ENCODE measurements around the gene WNT3. TPM values are rescaled to one million over a fixed set of nuclear protein-coding genes. Genes with fewer than 3 reads are reported as not detected.
A peak's percentile ranks its signal among the peaks of the same experiment; 100 is the strongest.
"Not testable (repeated sequence)": the region's sequence is repeated elsewhere in the genome, so short reads cannot be mapped to it uniquely, and the experiment has no call there.

The WNT3 gene
- polyA plus RNA-seq, 4 donors = 1.4 to 2.3 (median 1.8) TPM

GRCh38 chr17:46815474-46816353 lies 2.8 kb downstream of the WNT3 start:
- no peak for DNase-seq (ENCODE audit: low read depth in 4 of 4, low spot score in 2 of 4)

GRCh38 chr17:46814446-46814845 lies 4.0 kb downstream of the WNT3 start:
- no peak for DNase-seq (ENCODE audit: low read depth in 4 of 4, low spot score in 2 of 4)

DNA sequence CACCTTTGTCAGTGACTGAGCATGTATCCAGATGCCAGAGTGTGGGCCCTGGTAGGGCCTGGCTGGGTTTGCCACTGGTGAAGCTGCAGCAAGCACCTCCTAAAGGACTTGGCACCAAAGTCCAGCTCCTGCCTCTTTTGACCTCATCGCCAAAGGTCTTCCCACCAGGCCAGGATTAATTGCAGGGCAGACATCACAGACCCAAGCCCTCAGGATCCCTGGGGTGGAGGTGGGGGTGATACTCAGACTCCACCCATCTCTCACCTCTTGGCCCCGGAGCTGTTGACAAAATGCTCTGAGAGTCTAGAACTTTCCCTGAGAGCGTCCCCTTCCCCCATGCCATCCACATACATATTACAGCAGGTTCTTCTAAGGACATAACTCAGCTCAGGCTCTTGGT lies 4.6 kb downstream of the WNT3 start:
- no peak for DNase-seq (ENCODE audit: low read depth in 4 of 4, low spot score in 2 of 4)

GRCh38 chr17:46812624-46813318 lies 5.7 kb downstream of the WNT3 start:
- no peak for DNase-seq (ENCODE audit: low read depth in 4 of 4, low spot score in 2 of 4)

DNA sequence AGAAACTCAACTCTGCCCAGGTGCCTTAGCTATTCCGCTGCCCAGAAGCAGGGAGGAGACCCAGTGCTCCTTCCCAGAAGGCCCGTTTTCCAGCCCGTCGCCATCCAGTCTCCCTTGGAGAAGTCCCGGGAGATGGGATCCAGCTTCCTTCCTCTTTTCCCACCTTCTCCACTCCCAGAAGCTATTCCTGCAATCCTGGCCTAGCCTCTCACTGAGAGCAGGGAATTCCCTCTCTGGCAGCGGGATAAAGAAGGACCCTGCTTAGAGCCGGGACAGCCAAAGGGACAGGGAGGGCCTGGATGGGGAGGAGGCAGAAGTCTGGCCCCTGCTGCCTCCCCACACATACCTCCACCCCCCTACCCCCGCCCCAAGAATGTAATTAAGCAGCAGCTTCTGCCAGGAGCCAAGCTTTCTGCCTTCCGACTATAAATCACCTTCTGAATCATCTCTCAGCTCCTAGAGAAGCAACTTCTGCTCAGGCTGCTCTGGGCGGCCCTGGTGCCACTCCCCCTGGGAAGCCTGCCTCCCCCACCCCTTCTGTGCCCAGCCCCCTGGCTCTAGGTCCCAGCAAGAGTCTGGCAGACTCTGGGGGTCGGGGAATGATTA lies 6.4 kb downstream of the WNT3 start:
- DNase-seq (ENCODE audit: low read depth in 4 of 4, low spot score in 2 of 4) = peak in 1 of 4 donors; percentile 36

DNA sequence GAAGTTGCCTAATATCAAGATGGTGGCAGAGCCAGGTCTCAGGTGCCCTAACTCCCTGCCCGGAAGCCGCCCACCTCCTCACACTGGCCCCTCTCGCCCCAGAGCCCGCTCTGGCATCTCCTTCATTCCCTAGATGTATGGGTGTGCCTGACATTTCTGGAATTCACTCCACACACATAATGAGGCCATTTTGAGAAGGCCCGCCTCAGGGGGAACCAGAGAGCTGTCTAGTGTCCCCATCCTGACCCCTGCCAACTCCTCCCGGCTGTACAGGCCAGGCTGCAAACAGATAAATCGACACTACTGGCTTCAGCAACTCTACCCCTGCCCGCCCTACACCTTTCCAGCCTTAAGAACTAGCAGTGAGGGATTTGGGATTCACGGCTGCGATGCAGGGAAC lies 7.7 kb downstream of the WNT3 start:
- DNase-seq (ENCODE audit: low read depth in 4 of 4, low spot score in 2 of 4) = no peak

DNA sequence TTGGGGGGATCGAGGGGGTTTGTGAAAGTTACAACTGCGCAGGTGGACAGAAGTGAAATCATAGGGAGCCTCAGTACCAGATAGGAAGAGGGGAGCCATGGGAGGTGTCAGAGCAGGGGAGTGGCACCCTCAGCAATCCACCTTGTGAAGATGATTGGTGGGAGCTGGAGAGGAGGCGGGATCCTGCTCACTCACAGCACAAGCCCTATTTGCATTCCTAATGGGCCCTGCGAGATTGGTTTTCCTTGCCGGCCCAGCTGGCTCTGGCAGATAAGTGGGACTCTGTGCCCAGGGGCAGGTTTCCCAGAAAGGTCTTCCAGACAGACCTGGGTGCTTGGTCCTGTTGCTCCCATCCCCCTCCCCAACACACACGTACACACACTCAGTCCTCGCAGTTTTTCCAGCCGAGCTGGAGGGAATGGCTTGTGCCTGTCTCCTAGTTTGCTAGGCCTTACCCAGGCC lies 9.4 kb downstream of the WNT3 start:
- no peak for DNase-seq (ENCODE audit: low read depth in 4 of 4, low spot score in 2 of 4)

DNA sequence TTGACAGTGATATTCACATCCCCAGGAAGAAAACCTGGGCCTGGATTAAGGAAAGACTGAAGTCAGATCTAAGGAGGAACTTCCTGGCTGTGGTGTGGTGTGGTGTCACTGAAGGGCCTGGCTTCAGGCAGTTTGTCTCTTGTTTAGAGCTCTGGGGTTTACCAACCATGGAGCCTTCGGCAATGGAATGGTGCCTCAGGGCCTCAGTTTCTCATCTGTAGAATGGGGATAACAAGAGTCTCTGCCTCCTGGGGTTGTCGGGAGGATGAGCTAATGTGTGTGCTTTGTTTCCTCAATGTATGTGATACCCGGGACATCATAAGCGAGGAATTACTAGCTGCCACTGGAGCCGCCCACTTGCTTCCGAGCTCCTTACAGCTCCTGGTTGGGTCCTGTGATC lies 12.7 kb downstream of the WNT3 start:
- no peak for DNase-seq (ENCODE audit: low read depth in 4 of 4, low spot score in 2 of 4)

DNA sequence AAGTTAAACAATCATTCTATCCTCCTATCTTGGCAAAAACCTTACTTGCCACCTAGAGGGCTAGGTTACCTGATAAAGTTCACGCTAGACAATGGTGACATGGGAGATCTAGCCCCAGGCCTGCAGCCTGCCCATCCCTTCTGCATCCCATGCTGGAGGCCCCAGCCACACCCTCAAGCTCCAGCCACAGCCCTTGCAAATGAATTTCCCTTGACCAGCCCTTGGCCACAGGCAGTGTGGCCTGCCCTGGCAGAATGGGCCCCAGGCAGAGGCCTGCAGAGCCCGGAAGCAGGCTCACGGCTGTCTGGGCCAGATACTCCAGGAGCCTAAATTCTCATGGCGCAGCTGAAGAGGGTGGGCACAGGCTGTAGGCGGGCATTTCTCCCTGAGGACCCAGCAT lies 14.9 kb downstream of the WNT3 start:
- no peak for DNase-seq (ENCODE audit: low read depth in 4 of 4, low spot score in 2 of 4)

- no peak for DNase-seq (ENCODE audit: low read depth in 4 of 4, low spot score in 2 of 4)
Measured at GRCh38 chr17:46802800-46803199, 15.7 kb downstream of the WNT3 start.

GRCh38 chr17:46800573-46800972 lies 17.9 kb downstream of the WNT3 start:
- no peak for DNase-seq (ENCODE audit: low read depth in 4 of 4, low spot score in 2 of 4)

DNA sequence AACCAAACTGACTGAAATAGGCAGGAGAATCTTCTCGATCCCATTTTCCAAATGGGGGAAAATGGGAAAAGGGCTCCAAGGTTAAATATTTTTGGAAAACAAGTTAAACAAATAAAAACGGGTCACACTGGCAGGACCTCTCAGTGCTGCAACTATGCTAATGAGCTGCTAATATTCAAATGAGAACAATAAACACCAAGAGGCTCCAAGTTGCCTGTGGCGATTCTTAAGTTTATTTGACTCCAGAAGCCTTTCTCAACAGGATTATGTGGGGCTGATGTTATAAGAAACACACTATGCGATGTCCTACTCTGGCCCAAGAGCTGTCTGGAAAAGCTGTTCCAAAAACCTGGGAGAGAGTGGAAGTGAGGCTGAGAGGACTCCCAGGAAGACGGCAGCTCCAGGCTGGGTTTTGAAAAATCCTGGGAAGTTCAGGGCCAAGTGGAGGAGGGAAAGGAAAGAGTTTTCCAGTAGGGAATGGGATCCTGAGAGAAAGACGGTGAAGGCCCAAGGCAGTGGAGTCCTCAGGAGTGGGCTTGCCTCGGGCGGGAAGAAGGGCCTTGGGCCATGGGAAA lies 21.4 kb downstream of the WNT3 start:
- no peak for DNase-seq (ENCODE audit: low read depth in 4 of 4, low spot score in 2 of 4)

- DNase-seq (ENCODE audit: low read depth in 4 of 4, low spot score in 2 of 4) = no peak
Measured at GRCh38 chr17:46796524-46796923, 22.0 kb downstream of the WNT3 start.

DNA sequence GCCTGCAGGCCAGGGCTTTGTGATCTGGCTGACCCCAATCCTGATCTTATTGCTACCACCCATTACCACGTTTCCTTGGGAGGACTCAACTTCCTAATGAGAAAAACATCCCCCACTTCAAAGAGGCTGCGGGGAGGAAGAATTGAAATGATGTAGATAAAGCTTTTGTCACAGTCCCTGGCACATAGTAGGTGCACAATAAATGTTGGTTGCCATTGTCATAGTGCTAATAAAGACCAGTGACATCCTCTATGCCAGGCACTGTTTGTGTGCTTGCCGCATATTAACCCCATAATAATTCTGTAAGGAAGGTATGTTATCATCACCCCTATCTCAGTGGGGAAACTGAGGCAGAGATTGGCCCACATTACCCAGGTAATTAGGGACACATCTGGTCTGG lies 22.4 kb downstream of the WNT3 start:
- no peak for DNase-seq (ENCODE audit: low read depth in 4 of 4, low spot score in 2 of 4)

DNA sequence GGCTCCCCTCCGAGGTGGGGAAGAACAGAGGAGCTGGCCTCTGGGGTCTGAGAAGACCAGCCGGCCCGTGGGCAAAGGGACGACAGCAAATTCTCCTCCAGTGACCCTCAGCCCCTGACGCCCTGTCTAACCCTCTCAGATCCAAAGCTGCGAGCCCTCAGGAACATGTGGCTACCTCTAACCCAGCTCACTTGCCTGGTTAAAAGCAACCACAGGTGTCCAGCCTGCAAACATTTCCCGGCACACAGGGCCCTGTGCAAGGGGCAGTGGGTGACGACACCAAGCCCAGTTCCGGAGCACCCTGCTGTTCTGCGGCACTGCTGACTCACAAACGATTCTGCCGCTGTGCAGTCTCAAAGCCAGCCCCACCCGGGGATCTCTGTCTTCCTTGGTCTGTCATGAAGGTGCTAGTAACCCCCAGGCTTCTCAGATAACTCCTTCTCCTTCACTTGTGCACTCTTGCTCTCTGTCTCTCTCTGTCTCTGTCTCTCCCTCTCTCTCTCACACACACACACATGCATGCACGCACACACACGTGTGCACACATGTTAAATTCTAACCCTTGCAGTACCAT lies 23.0 kb downstream of the WNT3 start:
- DNase-seq (ENCODE audit: low read depth in 4 of 4, low spot score in 2 of 4) = no peak

DNA sequence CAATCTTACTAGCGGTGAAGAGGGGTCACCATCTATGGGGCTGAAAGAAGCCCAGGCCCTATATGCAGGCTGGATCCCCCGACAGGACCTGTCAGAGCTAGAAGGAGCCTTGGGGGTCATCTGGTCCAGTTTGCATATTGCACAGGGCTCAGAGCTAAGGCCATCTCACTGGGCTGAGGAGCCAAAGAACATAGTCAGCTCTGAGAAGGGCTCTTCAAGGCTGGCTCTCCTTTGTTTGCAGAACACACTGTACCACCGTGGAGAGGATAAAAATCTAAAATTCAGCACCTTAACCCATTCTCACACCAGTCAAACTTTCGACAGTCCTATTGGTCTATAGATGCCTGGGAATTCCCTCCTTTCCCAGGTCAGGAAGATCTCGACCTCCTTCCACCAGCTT lies 24.2 kb downstream of the WNT3 start:
- DNase-seq (ENCODE audit: low read depth in 4 of 4, low spot score in 2 of 4) = no peak

DNA sequence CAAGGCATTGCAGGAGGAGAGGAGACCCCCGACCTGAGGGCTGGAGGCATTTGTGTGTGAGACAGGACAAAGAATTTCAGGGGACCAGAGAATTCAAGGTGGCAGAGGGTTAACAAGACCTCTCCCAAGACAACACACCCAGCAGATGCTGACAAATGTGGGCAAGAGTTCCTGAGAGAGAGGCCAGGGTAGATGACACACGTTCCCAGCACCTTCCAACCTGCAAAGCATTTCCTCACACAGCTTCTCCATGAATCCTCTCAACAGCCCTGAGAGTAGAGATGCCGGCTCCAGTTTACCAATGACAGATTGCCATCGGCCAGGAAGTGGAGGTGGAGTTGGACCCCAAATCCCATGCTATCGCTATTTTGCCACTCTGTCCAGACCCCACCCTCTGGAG lies 25.0 kb downstream of the WNT3 start:
- no peak for DNase-seq (ENCODE audit: low read depth in 4 of 4, low spot score in 2 of 4)

- DNase-seq (ENCODE audit: low read depth in 4 of 4, low spot score in 2 of 4) = not testable (repeated sequence)
Measured at GRCh38 chr17:46793023-46793422, 25.5 kb downstream of the WNT3 start.

DNA sequence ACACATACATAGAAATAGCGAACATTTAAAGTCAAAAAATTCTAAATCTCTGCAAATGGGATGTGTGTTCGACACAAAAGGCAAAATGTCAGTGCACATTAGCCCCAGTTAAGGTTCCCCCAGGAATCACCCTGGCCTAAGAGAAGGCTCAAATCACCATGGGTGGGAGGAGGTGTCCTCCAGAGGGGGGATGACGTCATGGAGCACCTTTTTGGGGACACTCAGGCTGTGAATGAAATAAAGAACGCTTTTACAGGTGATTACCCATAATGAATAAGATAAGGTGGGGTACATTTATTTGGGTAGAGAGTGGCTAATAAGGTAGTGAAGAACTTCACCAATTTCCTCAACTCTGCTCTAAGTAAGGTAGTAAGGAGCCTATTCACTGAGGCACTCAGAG lies 26.4 kb downstream of the WNT3 start:
- no peak for DNase-seq (ENCODE audit: low read depth in 4 of 4, low spot score in 2 of 4)

- no peak for DNase-seq (ENCODE audit: low read depth in 4 of 4, low spot score in 2 of 4)
Measured at GRCh38 chr17:46791531-46791930, 27.0 kb downstream of the WNT3 start.

DNA sequence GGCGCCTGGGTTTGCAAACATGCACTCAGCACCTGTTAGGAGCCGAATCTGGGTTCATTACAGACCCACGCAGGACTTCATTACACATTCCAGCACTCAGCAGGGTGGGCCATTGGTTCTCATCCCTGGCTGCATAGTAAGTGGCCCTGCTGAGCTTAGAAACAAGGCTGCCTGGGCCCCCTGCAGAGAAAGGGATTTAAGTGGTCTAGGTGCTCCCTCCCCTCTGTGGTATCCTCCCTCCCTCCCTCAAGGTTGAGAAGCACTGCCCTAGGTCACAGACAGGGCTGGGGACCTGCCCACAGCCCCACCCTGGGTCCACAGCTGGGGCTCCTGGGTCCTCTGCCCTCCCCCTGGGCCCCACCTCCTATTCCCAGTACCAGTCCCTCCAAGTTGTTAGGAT lies 28.3 kb downstream of the WNT3 start:
- DNase-seq (ENCODE audit: low read depth in 4 of 4, low spot score in 2 of 4) = no peak
